ENCODE data around the gene GNPTAB.
A peak's percentile ranks its signal among the peaks of the same experiment; 100 is the strongest.

GNPTAB gene

DNA sequence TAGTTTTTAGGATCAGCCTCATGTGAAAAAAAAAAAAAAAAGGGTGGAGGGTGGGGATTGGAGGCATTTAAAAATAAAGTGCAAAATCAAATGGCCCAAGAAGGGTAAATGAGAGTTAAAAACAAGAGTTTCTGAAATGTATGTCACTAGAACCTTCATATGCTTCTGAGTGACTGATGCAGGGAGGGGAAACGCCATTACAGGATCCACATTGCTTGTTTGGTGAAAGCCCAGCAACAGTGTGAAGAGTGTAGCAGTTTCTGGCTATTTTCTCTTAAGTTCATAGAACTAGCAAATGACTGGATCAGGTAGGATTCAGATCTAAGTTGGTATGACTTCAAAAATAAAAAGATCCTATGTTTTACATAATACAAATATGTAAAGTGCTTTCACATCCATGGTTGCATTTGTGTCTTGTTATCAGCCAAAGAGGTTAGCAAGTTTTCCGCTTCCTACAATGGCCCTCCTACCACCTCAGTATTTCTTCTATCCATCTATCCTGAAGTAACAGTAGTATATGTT lies 130.4 kb downstream of the GNPTAB start:
- Histone ChIP-seq H4K20me1 (ENCODE audit: insufficient read depth, low read length) (no peaks in the 10 kb centered on the region; the same call in 1 of the 2 replicates), H3K9me3 (ENCODE audit: insufficient read depth, low read length, severe bottlenecking) (no peaks in the 10 kb centered on the region), H2AFZ (ENCODE audit: low read depth, low read length) (no peak overlapping the region), H3K9ac (ENCODE audit: low read depth, low read length) (no peak overlapping the region), H3K4me2 (ENCODE audit: insufficient read depth, low read length) (peak overlapping the region; percentile 36; the same call in 1 of the 2 replicates), H3K27ac (ENCODE audit: low read length) (no peak overlapping the region), H3K27me3 (ENCODE audit: insufficient read depth, low read length, poor library complexity) (peaks cover 3% of the 10 kb centered on the region), H3K36me3 (ENCODE audit: insufficient read depth, low read length) (no peaks in the 10 kb centered on the region; the same call in 1 of the 2 replicates), H3K79me2 (ENCODE audit: insufficient read depth, low read length) (peaks cover 7% of the 10 kb centered on the region), H3K4me1 (ENCODE audit: insufficient read depth, low read length) (peaks cover 32% of the 10 kb centered on the region), H3K4me3 (ENCODE audit: low read depth in 1 of 2, low read length in 2 of 2) (no peak overlapping the region)
- ATAC-seq (ENCODE audit: insufficient read depth, low read depth) (no peak), DNase-seq (no peak)
- TF ChIP-seq, protein P1, sequence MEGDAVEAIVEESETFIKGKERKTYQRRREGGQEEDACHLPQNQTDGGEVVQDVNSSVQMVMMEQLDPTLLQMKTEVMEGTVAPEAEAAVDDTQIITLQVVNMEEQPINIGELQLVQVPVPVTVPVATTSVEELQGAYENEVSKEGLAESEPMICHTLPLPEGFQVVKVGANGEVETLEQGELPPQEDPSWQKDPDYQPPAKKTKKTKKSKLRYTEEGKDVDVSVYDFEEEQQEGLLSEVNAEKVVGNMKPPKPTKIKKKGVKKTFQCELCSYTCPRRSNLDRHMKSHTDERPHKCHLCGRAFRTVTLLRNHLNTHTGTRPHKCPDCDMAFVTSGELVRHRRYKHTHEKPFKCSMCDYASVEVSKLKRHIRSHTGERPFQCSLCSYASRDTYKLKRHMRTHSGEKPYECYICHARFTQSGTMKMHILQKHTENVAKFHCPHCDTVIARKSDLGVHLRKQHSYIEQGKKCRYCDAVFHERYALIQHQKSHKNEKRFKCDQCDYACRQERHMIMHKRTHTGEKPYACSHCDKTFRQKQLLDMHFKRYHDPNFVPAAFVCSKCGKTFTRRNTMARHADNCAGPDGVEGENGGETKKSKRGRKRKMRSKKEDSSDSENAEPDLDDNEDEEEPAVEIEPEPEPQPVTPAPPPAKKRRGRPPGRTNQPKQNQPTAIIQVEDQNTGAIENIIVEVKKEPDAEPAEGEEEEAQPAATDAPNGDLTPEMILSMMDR (IDR thresholded peaks at IDR 0.05; ENCODE audit: borderline replicate concordance, extremely low read depth, low read length, poor library complexity, severe bottlenecking) = no peak
- no peak for TF ChIP-seq EZH2 (IDR thresholded peaks at IDR 0.05; ENCODE audit: borderline replicate concordance, low read depth, low read length, severe bottlenecking)

DNA sequence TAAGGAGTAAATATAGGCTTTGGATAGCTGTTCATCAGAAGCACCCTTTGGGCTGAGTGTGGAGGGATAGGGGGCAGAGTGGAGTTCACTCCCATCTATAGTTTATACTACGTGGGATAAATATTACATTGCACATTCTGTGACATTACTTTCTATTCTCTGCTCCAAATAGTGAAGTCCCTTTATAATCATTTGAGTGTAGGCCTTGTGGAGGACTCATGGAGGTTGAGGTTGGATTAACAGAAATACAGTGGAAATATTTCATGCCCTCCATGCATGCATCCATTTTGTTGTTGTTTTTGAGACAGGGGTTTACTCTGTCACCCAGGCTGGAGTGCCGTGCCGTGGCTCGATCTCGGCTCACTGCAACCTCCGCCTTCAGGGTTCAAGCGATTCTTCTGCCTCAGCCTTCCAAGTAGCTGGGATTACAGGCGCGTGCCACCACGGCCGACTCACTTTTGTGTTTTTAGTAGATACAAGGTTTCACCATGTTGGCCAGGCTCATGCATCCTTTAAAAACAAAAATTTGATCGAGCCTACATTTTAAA lies 131.9 kb downstream of the GNPTAB start:
- H3K4me3 ChIP-seq (ENCODE audit: low read depth in 1 of 2, low read length in 2 of 2) = peak overlapping the region; percentile 64 to 99; a peak in 3 of 4 replicates
- H3K27ac ChIP-seq (ENCODE audit: low read length) = no peak overlapping the region
- DNase-seq = no peak
- H2AFZ ChIP-seq (ENCODE audit: low read depth, low read length) = peak overlapping the region; percentile 91
- H4K20me1 ChIP-seq (ENCODE audit: insufficient read depth, low read length) = no peaks in the 10 kb centered on the region; the same call in 1 of the 2 replicates
- H3K4me2 ChIP-seq (ENCODE audit: insufficient read depth, low read length) = peak overlapping the region; percentile 97
- peaks cover 3% of the 10 kb centered on the region for H3K27me3 ChIP-seq (ENCODE audit: insufficient read depth, low read length, poor library complexity)
- peaks cover 7% of the 10 kb centered on the region for H3K79me2 ChIP-seq (ENCODE audit: insufficient read depth, low read length)
- H3K4me1 ChIP-seq (ENCODE audit: insufficient read depth, low read length) = peaks cover 32% of the 10 kb centered on the region
- TF ChIP-seq EZH2 (IDR thresholded peaks at IDR 0.05; ENCODE audit: borderline replicate concordance, low read depth, low read length, severe bottlenecking) = no peak
- TF ChIP-seq, protein P1 (IDR thresholded peaks at IDR 0.05; ENCODE audit: borderline replicate concordance, extremely low read depth, low read length, poor library complexity, severe bottlenecking) = peak; percentile 42
- no peak for ATAC-seq (ENCODE audit: insufficient read depth, low read depth)
- no peaks in the 10 kb centered on the region for H3K9me3 ChIP-seq (ENCODE audit: insufficient read depth, low read length, severe bottlenecking)
- H3K9ac ChIP-seq (ENCODE audit: low read depth, low read length) = peak overlapping the region; percentile 91; the same call in 1 of the 2 replicates
- H3K36me3 ChIP-seq (ENCODE audit: insufficient read depth, low read length) = no peaks in the 10 kb centered on the region; the same call in 1 of the 2 replicates

DNA sequence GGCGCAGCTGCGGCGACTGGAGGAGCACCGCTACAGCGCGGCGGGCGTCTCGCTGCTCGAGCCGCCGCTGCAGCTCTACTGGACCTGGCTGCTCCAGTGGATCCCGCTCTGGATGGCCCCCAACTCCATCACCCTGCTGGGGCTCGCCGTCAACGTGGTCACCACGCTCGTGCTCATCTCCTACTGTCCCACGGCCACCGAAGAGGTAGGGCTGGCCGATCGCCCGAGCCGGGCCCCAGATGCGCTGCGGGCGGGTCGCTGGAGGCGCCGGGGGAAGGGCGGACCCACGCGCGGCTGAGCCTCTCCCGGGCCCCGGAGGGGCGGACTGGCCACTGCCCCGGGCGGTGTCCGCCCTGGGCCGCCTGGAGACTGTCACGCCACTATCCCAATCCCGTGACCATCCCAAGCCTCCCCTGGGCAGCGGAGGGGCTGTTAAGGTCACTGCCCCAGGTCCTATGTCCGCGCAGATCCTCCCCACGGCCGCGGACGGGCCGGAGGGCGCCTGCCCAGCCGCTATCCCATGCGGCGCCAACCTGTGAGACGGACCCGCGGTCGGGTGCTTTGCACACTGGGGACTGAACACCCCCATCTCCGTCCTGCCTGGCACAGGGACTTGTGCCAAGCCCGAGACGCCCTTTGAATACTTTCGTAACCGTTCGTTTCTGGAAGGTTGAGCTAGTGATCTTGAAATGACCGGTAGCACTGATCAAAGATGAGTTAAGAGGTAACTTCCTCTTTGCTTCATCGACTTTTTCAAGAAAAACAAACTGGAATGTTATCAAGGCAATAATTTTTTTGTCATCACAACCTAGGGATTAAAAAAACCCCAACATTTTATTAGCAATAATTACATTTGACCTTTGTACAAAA lies 132.6 kb downstream of the GNPTAB start:
- H3K4me1 ChIP-seq (ENCODE audit: insufficient read depth, low read length) = peaks cover 32% of the 10 kb centered on the region
- peak overlapping the region; percentile 91 for H2AFZ ChIP-seq (ENCODE audit: low read depth, low read length)
- H3K36me3 ChIP-seq (ENCODE audit: insufficient read depth, low read length) = no peaks in the 10 kb centered on the region; the same call in 1 of the 2 replicates
- DNase-seq = no peak
- peak overlapping the region; percentile 64 to 99 for H3K4me3 ChIP-seq (ENCODE audit: low read depth in 1 of 2, low read length in 2 of 2)
- TF ChIP-seq EZH2 (IDR thresholded peaks at IDR 0.05; ENCODE audit: borderline replicate concordance, low read depth, low read length, severe bottlenecking) = no peak
- TF ChIP-seq, protein P1 (IDR thresholded peaks at IDR 0.05; ENCODE audit: borderline replicate concordance, extremely low read depth, low read length, poor library complexity, severe bottlenecking) = no peak
- peaks cover 7% of the 10 kb centered on the region for H3K79me2 ChIP-seq (ENCODE audit: insufficient read depth, low read length)
- H3K9me3 ChIP-seq (ENCODE audit: insufficient read depth, low read length, severe bottlenecking) = no peaks in the 10 kb centered on the region
- peak overlapping the region; percentile 91 for H3K9ac ChIP-seq (ENCODE audit: low read depth, low read length)
- peaks cover 3% of the 10 kb centered on the region for H3K27me3 ChIP-seq (ENCODE audit: insufficient read depth, low read length, poor library complexity)
- H3K27ac ChIP-seq (ENCODE audit: low read length) = peak overlapping the region; percentile 69
- no peaks in the 10 kb centered on the region; the same call in 1 of the 2 replicates for H4K20me1 ChIP-seq (ENCODE audit: insufficient read depth, low read length)
- H3K4me2 ChIP-seq (ENCODE audit: insufficient read depth, low read length) = peak overlapping the region; percentile 97
- ATAC-seq (ENCODE audit: insufficient read depth, low read depth) = peak; percentile 51
